Measurements from ENCODE around the gene MED28. TPM values are rescaled to one million over a fixed set of nuclear protein-coding genes. Genes with fewer than 3 reads are reported as not detected.

MED28 gene
- total RNA-seq, 2 donors from 2014 or later = 8.8 to 19.8 TPM

DNA sequence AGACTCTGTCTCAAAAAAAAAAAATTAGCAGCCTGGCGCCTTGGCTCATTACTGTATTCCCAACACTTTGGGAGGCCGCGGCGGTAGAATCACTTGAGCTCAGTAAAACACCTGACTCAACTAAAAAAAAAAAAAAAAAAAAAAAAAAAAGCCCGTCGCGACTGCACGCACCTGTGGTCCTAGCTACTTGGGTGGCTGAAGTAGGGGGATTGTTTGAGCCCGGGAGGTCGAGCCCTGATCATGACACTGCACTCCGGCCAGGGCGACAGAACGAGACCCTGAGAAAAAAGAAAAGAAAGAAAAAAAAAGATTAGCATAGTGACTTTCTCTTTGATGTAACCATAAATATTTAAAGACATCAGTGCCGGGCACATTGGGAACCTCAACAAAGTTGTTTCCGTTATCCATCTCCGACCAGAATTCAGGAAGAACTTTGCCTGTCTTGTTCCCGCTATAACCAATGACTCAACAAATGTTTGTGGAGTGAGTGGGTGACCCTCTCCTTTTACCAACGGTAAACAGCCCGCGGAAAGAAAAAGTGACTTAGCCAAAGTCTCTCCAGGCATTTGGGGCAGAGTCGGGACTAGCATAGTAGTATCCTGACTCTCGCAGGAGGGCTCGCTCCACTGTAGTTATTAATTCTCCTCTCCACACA, 553 bp upstream of the MED28 start:
- H3K4me1 ChIP-seq = peaks cover 36% of the 10 kb centered on the region
- H3K4me3 ChIP-seq = peak overlapping the region; percentile 64 to 71
- 2 to 4% methylated on average over 23 of the region's 23 CpGs for WGBS, 2 donors
- intact Hi-C loops (cut with DNase I) = no loop called here
- H3K9me3 ChIP-seq = no peaks in the 10 kb centered on the region
- no peaks in the 10 kb centered on the region for H3K27me3 ChIP-seq
- peak overlapping the region; percentile 26 to 76 (median 72) for H3K27ac ChIP-seq
- ATAC-seq (peak; percentile 74), DNase-seq (peak in 2 of 4 donors; percentile 18 to 29)
- H3K36me3 ChIP-seq (replicated peaks in 1 of 2; ENCODE audit: insufficient read depth in 1 of 2, low read depth in 2 of 2) = no peaks in the 10 kb centered on the region
- TF ChIP-seq POLR2A (IDR thresholded peaks at IDR 0.05) = no peak
- TF ChIP-seq, protein P1, sequence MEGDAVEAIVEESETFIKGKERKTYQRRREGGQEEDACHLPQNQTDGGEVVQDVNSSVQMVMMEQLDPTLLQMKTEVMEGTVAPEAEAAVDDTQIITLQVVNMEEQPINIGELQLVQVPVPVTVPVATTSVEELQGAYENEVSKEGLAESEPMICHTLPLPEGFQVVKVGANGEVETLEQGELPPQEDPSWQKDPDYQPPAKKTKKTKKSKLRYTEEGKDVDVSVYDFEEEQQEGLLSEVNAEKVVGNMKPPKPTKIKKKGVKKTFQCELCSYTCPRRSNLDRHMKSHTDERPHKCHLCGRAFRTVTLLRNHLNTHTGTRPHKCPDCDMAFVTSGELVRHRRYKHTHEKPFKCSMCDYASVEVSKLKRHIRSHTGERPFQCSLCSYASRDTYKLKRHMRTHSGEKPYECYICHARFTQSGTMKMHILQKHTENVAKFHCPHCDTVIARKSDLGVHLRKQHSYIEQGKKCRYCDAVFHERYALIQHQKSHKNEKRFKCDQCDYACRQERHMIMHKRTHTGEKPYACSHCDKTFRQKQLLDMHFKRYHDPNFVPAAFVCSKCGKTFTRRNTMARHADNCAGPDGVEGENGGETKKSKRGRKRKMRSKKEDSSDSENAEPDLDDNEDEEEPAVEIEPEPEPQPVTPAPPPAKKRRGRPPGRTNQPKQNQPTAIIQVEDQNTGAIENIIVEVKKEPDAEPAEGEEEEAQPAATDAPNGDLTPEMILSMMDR (IDR thresholded peaks at IDR 0.05) = no peak

DNA sequence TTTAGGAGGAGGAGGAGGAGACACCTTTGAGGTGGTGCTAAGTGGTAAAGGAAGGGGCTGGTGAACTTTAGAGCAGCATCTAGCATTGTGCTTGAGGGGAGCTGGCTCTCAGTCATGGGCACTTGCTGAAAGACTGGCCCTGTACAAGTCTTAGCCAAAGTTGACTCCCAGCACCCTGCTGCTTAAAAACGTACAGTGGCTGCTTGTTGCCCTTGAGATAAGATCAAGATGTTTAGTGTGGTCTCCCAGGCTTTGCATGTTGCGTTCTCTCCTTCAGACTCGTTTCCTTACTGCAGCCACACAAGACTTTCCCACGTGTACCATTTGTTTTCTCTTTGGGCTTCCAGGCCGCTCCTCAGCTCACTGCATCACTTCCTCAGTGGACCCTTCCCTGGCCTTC, 1.8 kb downstream of the MED28 start:
- TF ChIP-seq, protein P1 (IDR thresholded peaks at IDR 0.05) = no peak
- TF ChIP-seq POLR2A (IDR thresholded peaks at IDR 0.05) = no peak
- intact Hi-C loops (cut with DNase I) = no loop called here
- H3K9me3 ChIP-seq = no peaks in the 10 kb centered on the region
- no peaks in the 10 kb centered on the region for H3K27me3 ChIP-seq
- H3K4me3 ChIP-seq = no peak overlapping the region
- H3K36me3 ChIP-seq (replicated peaks in 1 of 2; ENCODE audit: insufficient read depth in 1 of 2, low read depth in 2 of 2) = no peaks in the 10 kb centered on the region
- DNase-seq (no peak), ATAC-seq (no peak)
- peaks cover 43% of the 10 kb centered on the region for H3K4me1 ChIP-seq
- 41 to 58% methylated on average over 5 of the region's 5 CpGs for WGBS, 2 donors
- no peak overlapping the region for H3K27ac ChIP-seq

DNA sequence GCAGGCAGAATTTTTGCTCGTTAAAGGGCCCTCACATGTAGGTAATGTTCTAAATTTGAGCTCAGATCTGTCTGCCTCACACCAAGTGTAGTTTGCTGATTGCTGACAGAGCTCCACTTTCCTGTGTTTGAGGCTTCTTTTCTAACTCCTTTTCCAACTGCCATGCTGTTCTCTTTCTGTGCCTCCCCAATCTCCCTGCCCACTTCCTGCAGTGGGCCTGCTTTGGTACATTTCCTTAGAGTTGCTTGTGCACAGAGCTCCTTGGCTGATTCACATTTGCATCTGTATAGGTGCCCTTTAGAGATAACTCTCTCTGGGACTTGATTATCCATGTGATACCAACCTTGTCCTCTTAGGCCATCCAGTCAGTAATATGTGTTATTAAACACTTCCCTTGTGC, 4.5 kb downstream of the MED28 start:
- ATAC-seq (no peak), DNase-seq (no peak)
- Histone ChIP-seq H3K4me1 (peaks cover 38% of the 10 kb centered on the region), H3K36me3 (replicated peaks in 1 of 2; ENCODE audit: insufficient read depth in 1 of 2, low read depth in 2 of 2) (peaks cover 0 to 18% of the 10 kb centered on the region in 2 donors), H3K27me3 (no peaks in the 10 kb centered on the region), H3K9me3 (no peaks in the 10 kb centered on the region), H3K4me3 (no peak overlapping the region), H3K27ac (no peak overlapping the region)
- intact Hi-C loops (cut with DNase I) = no loop called here
- no peak for TF ChIP-seq POLR2A (IDR thresholded peaks at IDR 0.05)
- TF ChIP-seq, protein P1 (IDR thresholded peaks at IDR 0.05) = no peak
- WGBS, 2 donors = 35 to 64% methylated on average over 1 of the region's 1 CpG

DNA sequence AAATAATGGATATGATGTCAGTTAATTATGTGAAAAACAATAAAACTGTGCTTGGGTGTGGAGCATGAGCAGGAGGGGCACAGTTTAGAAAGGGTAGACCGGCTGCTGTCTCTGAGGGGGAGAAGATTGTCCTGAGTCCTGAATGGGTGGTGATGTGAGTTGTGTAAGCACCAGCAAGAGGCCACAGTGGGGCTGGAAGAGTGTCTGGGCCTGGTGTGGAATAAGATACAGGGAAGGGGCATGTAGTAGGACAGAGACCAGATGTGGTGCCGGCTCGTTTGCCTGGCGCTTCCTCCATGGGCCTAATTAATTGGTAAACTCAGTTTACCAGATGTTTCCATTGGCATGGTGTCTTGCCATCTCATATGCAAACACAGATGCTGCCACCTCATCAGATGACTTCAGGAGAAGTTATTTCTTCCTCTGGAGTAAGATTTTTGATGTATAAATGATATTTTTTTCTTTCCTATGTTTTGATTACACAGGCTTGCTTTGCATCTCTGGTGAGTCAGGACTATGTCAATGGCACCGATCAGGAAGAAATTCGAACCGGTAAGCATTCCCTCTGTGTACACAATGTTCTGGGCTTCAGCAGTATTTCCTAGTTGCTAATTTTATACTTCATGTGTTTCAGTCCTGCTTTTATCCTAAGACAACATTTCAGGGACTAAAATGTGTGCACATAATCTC, 5.1 kb downstream of the MED28 start:
- H3K36me3 ChIP-seq (replicated peaks in 1 of 2; ENCODE audit: insufficient read depth in 1 of 2, low read depth in 2 of 2) = peaks cover 0 to 21% of the 10 kb centered on the region in 2 donors
- H3K4me1 ChIP-seq = peaks cover 38% of the 10 kb centered on the region
- H3K27ac ChIP-seq = no peak overlapping the region
- 57 to 60% methylated on average over 7 of the region's 7 CpGs for WGBS, 2 donors
- intact Hi-C loops (cut with DNase I) = no loop called here
- ATAC-seq (no peak), DNase-seq (no peak)
- H3K27me3 ChIP-seq = no peaks in the 10 kb centered on the region
- no peak overlapping the region for H3K4me3 ChIP-seq
- no peak for TF ChIP-seq POLR2A (IDR thresholded peaks at IDR 0.05)
- TF ChIP-seq, protein P1 (IDR thresholded peaks at IDR 0.05) = no peak
- no peaks in the 10 kb centered on the region for H3K9me3 ChIP-seq

Measured in body of pancreas (tissue), 4 donors.